Stimulated activated CD4-positive, alpha-beta T cell treated with anti-CD3 and anti-CD28 coated beads, Interleukin-4, amount 100 ng/mL, for 4 hours (primary cell): ENCODE results near the gene RBM33.
A peak's percentile ranks its signal among the peaks of the same experiment; 100 is the strongest.

ENCODE experiments used
- DNase-seq, 2 experiments: peaks; one replicate each; pipeline ENCODE4 v3.0.0-alpha.2; 2020

RBM33 gene

DNA sequence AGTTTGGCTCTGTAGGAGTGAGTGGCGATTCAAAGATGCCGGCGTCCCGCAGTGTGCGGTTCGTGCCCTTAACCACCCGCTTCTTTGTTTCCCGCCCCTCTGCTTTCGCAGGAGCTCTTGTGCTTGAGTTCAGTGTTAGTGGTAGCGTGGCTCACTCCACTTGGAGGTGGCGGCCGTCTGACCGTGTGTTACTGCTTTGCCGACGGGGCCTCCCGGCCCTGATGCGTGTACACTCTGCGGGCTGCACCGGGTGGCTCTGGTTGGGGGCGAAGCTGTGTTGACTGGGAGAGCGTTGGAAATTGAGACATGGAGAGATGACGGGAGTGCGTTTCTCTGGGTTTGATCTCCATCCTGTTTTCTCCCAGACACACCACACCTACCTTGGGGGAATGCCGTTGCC is 136.4 kb downstream of the RBM33 start:
- no peak for DNase-seq

DNA sequence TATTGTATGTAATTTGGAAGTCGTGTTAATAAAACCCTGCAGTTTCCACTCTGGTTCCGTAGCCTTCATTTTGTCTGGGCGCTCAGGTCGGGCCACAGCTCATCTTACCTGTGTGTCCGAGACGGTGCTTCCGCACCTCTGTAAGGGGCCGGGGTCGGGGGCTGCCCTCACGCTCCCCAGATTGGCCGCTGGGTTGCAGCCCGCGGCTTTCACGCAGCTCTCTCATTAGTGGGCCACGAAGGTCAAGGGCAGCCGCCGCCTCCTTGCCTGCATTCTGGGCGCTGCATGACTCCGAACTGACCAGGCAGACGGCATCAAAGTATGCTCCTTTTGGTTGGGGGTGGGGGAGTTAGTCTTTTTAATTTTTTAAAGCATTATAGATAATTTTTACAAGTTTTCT is 137.0 kb downstream of the RBM33 start:
- DNase-seq = no peak

DNA sequence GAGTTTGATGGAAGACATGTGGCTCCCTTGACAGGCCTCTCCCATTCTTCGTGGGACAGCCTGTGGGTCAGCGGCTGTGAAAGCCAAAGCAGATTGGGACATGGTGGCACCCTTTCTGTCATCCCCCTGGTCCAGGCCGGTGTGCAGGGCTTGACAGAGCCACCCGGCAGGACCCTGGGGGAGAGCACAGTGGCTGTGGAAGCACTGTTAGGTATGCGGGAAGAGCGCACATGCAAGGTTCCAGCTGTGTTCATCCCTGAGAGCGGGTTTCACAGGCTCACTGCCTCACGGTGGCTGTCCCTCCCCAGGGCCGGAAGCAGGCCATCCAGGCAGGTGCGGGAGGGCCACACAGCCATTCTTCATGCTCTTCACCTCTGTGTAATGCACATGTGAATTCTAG is 138.0 kb downstream of the RBM33 start:
- no peak for DNase-seq

DNA sequence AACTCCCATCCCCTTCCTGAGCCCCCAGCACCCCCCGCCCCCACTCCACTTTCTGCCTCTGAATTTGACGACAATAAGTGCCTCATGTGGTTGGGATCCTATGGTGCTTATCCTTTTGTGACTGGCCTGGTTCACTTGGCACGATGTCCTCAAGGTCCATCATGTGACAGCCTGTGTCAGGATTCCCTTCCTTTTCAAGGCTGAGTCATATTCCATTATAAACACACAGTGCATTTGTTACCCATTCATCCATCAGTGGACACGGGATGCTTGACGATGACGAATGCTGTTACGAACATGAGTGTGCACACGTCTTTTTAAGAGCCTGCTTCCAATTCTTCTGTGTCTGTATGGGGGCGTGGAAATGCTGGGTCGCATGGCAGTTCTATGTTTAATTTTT is 141.1 kb downstream of the RBM33 start:
- DNase-seq = no peak

DNA sequence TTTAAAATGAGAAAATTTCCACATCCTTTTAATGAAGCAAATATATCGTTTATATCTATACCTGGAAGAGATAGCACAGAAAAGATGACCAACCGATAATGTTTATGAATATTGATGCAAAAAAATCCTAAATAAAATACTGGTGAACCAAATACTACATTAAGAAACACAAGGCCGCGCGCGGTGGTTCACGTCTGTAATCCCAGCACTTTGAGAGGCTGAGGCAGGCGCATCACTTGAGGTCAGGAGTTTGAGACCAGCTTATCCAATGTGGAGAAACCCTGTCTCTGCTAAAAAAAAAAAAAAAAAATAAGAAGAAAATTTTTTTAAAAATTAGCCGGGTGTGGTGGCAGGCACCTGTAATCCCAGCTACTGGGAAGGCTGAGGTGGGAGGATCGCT is 142.0 kb downstream of the RBM33 start:
- no peak for DNase-seq

DNA sequence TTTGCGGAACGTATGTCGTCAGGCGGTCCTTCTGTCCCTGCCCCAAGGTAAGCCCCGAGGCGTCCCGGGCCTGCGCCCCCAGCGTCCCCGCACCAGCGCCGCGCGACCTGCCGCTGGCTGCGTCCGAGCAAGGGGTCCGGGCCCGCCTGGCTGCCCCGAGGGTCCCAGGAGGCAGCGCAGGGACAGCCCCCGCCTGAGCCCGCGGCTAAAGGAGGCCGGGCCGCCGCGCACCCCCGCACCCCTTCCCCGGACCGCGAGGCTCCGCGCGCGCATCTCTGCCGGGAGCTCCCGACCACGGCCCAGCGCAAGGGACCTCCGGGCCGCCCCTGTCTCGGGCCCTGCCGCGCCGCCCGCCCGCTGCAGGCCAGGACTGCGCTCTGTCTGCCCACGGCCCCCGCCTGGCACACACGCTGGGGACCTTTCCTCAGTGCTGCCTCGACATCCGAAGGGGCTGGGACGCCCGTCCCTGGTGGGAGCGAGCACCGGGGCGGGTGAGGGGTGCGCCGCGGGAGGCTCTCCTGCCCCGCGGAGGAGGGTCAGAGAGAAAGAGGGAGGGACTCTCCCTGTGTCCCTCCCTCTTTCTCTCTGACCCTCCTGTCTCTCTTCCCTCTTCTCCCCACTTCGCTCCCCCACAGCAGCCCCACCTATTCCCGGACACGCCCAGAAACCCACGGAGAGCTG is 142.8 kb downstream of the RBM33 start:
- DNase-seq = no peak

DNA sequence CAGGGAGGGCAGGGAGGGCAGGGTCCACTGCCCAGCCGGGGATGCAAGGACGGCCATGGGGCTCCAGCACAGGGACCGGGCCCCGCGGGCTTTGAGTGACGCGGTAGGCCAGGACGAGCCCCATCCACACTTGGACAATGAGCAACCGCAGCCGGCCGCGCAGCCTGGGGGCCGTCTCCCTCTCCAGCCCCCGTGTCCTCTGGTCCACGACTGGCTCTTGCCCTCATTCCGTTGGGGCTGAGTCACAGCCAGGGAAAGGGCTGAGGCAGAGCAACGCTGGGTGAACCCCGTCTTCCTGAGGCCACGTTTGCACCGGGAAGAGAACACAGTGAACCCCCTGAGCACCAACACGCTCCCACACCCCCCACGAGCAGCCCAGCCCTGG is 144.1 kb downstream of the RBM33 start:
- DNase-seq = no peak

DNA sequence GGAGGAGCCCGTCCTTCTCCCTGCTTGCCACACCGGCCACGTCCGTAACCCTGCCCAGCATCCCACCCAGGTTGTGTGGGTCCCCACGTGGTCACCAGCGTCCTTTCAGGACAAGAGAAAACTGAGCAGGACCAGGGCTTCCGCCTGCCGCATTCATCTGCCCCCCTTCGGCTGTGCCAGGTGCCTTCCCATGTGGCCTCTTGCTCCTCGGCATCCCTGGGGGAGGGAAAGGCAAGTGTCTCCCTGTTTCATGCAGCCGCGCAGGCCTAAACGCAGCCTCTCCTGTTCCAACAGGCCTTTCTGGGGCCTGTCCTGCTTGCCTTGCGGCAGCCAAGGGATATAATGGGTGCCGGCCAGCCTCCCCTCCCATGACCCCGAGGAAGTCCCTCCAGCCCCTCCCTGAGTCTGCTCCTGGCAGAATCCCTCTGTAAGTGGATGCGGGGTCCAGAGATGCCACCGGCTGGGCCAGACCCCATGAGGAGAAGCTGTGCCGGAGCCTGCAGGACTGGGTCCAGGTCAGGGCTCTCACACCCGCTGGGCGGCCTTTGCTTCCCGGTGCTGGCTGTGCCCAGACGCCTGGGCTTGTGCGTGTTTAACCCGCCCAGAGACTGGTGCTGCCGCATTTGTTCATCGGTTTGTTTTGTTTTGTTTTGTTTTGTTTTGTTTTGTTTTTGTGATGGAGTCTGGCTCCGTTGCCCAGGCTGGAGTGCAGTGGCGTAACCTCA is 144.7 kb downstream of the RBM33 start:
- no peak for DNase-seq

DNA sequence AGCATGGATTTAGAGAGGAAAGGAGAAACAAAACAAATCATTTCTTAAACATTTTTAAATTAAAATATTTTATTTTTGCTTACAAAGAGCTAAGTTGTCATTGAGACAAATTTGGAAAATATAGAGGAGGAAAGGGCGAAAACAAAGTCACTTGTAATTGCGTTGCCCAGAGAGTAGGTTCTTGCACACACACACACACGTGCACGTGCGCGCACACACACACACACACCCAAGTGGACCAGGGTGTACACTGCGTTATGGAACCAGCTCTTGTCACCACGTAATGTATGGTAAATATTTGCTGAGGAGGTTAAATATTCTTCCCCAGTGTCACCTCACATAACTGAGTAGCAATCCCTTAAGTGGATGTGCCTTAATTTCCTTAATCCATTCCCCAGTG is 146.2 kb downstream of the RBM33 start:
- DNase-seq = no peak

DNA sequence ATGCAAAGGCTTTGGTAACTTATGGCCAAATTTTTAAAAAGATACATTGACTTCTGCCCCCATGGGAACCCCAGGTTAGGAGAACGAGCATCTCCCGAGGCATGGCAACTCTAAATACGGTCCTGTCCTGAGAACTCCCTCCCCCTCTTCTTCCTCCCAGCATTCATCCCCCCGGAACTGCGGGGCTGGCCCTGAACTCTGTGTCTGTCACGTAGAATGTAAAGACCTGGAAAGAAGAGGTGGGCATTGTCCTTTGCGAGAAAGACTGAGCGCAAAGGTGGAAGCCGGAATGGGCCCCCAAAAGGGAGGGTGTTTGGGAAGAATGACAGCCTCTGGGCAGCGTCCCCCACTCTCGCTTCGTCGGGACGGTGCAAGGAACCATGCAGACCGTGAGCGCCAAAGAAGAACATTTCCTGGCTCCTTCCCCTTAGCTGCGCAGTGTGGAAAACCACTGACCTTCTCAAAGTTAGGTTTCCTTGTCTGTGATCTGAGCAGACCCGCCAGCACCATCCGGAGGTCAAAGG is 146.8 kb downstream of the RBM33 start:
- DNase-seq = no peak

DNA sequence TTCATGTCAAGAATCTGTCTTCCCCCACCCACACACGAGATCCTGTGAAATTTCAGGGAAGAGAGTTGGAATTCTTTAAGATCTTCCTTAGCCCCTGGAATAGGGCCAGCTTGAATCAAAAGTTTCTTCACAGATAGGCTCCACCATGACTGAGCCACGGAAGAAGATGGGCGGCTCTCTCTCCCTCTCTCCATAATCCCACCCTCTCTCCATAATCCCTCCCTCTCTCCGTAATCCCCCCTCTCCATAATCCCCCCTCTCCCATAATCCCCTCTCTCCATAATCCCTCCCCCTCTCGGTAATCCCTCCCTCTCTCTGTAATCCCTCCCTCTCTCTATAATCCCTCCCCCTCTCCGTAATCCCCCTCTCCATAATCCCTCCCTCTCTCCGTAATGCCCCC is 147.4 kb downstream of the RBM33 start:
- no peak for DNase-seq

DNA sequence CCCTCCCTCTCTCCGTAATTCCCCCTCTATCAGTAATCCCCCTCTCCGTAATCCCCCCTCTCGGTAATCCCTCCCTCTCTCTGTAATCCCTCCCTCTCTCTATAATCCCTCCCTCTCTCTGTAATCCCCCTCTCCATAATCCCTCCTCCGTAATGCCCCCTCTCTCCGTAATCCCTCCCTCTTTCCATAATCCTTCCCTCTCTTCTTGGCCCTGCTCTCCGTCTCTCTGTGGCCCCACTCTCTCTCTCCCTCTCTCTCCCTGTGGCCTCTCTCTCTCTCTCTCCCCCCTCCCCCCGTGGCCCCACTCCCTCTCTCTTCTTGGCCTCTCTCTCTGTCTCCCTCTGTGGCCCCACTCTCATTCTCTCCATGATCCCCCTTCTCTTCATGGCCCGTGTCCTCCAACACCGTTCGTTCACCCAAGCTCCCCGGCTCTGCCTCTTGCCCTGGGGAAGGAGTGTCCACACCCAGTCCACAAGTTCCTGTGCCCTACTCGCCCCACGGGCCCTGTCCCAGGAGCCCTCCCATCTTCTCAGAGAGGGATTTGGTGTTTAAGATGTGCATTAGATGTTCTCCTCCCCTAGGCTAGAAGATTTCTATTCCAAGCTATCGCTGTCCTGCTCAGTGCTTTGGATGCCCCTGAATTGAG is 148.0 kb downstream of the RBM33 start:
- no peak for DNase-seq

DNA sequence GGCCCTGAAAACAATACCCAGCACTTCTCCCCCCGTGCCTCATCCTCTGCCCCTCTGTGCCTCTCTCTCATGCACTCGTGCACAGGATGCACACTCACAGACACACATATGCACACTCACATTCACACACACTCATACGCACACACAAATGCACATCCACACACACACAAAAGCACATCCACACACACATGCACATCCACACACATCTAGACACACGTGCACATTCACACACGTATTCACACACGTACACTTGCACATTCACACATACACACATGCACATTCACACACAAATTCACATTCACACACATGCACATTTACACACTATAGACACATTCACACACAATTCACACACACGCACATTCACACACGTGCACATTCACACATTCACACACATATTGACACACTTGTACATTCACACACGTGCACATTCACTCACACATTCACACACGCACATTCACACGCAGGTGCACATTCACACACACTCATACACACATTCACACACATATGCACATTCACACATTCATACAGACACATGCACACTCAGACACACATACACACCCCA is 148.6 kb downstream of the RBM33 start:
- no peak for DNase-seq

DNA sequence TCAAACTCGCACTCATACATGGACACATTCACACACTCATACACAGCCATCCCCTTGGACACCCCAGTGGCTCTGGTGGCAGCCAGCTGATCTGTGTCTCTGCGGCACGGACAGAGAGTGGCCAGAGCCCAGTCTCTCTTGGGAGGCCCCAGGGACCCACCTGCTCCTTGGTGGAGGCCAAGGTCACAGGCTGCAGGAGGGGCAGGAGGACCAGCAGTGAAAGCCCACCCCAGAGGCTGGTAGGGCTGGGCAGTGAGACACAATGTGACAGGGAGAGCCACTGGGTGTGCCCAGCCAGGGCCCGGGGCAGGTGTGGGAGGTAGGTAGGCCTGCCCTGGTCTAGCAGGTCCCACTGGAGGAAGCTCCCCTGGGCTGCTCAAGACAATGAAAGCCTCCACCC is 149.3 kb downstream of the RBM33 start:
- DNase-seq = no peak

DNA sequence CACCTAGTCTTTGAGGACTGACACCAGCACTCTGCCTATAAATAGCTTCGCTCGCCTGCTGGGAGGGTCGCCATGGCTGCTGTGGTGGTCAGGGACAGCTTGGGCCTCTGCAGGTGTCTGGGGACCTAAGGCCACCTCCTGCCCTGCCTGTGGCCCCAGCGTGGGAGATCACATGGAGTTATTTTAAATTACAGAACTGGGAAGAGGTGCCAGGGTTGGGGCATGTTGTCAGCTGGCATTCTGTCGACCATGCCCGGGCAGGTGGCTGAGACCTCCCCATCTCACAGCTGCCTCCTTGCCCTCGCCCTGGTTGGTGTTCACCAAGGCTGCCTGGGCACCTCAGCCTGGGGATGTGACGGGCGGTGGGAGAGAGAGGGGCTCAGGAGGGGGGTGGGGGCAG is 149.7 kb downstream of the RBM33 start:
- DNase-seq = no peak

DNA sequence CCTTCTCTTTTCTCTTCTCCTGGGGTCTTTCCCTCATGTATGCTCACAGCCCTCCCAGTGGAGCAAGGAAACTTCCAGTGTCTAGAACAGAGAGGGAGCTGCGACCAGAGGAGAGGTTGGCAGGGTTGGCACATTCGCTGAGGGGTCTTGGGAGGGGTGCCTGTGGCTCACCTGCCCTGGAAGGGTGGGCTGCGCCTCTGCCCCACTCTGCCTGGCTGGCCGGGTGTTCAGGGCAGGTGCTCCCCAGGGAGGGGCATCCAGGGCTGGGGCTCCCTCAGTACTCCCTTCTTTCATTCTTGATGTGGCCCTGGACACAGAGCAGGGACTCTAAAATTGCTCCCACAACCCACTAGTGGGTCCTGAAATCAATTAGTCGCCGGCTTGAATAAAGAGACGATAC is 150.9 kb downstream of the RBM33 start:
- DNase-seq = no peak

DNA sequence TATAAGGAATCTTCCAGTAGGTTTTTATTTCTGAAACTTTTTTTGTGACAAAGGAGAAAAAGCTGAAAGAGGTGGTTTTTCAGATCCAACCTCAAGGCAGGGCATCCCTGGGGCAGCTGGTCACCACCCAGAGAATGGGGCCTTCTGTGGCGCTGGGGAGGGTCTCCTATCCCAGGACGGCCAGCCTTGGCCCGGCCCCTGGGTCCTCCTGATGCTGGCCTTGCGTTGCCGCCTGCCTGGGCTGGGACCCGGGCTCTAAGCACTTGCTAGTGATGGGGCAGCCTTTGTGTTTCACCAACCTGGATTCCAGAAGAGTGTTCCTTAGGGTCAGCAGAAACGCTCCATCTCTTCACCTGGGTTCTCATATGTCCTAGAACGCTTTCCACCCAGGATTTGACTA is 151.5 kb downstream of the RBM33 start:
- DNase-seq = no peak

DNA sequence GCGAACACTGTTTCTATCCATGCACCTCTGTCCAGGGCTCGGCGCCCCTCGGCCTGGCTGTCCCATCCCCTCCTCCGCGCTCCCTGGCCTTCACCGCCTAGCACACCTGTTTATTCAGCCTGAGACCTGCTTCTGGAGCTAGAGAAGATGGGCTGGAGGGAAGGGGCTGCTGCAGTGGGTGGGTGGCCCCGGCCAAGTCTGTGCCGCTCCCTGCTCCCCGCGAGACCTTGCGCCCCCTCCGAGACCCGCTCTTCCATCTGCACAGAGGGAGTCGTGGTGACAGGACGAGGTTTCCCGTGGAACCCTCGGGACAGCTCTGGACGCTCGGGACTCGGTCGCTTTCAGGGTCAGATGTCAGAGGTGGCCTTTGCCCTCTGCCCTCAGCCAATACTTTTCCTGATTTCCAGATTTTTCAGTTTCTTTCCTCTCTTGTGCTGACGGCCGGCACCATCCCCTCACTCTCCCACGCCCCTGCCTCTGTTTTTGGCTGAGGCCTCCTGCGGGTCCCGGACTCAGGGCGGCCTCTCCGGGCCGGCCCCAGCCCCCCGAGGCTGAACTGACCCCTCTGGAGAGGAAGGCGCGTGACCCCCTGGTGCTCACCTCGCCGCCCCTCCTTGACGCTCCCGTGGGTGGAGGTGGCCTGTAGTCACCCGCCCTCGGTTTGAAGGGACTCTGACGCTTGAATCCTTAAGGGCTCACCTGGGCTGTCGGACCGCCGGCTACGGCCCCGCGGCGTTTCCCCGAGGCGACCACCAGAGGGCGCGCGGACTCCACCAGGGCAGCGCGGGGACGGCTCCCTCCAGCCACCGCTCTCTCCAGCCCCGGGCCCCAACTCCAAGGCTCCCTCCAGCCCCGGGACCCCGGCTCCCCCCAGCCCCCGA is 152.2 kb downstream of the RBM33 start:
- peak; percentile 48 to 77 for DNase-seq

DNA sequence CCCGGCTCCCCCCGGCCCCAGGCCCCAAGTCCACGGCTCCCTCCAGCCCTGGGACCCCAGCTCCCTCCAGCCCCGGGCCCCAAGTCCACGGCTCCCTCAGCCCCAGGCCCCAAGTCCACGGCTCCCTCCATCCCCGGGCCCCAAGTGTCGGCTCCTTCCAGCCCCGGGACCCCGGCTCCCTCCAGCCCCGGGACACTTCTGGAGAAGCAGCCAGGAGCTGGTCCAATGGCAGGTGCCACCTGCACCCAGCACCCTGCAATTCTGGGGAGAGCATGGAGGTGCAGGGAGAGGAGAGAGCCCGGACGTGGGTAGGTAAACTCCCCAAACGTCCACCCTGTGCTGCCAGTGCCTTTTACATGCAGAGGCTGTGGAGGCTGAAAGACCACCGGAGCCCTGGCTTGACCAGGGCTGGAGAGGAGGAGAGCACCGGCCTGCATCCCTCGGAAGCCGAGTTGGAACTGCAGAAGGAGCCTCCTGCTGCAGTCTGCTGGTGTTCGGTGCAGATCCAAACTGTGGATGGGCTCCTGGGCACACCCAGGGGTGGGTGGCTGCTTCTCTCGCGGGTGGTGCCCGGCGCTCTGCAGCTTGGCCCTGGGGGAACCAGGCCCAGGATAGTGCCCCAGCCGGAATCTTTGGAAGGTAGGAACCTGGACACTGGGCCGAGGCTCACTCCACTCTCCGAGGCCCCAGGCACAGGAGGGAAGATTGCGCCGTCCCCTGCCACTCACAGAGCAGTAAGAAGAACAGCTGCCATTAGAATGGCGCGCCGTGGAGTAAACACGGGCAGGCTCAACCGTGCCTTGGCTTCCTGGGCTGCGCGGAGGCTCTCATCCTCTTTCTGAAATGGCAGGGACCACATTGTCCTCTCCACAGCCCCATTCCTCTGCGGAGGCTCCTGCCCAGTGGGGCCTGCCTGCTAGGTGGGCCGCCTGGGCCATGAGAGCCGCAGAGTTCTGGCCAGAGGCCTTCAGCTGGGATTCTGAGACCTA is 153.1 kb downstream of the RBM33 start:
- DNase-seq = no peak

DNA sequence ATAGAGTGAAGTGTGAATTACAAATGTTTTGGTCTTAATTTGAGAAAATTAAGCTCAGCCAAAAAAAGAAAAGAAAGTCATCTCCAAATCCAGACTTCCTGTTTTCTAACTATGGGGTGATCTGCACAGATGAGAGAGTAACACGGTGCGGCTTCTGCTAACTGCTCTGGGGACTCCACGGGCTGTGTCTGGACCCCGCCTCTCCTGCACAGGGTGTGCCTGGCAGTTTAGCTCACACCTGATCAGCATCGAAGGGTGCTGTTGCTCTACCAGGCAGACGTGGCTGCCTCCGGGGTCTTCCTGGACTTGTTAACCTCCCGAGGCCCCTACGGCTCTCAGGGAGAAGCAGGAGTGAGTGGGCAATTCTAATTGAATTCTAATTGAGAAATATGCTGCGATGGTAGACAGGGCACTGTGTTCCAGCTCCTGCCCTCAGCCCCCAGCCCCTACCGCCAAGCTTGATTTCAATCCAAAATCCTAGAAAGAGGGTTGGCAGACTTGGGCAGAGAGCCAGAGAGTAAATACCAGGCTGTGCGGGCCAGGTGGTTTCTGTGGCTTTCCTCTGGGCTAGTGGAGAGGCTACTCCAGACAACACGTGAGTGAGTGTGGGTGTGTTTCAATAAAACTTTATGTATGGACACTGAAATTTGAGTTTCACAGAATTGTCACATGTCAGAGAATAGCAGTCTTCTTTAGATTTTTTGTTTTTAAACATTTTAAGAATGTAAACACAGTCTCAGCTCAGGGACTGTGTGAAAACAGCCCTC is 154.4 kb downstream of the RBM33 start:
- DNase-seq = no peak

DNA sequence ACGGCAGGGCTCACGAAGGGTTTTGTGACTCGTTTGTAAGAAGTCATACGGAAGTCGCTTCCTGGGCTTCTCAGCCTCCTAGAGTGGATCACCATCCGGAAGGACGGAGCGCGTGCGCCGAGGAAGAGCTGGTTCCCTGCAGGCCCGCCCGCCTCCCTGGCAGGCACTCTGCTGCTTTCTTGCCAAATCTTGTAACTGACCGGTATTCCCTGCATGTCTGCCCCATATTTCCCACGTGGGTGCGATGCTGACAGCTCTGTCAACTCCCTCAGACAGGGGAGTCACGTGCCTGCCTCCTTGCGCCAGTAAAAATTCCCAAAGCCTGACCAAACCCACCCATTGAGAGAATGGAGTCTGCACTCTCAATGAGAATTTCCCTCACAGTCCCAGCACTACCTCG is 155.1 kb downstream of the RBM33 start:
- DNase-seq = no peak
